Measurements from ENCODE around the gene SLC13A4.

- no peak for TF ChIP-seq CTCF (IDR thresholded peaks at IDR 0.05)
- no peak for TF ChIP-seq POLR2A (IDR thresholded peaks at IDR 0.05)
- TF ChIP-seq POLR2AphosphoS5 (IDR thresholded peaks at IDR 0.05) = no peak
These were observed 21.0 kb downstream of the SLC13A4 start for GRCh38 chr7:135706858-135707569.

All from breast epithelium (tissue), 3 donors.